ENCODE results near the gene C1orf141.

DNA sequence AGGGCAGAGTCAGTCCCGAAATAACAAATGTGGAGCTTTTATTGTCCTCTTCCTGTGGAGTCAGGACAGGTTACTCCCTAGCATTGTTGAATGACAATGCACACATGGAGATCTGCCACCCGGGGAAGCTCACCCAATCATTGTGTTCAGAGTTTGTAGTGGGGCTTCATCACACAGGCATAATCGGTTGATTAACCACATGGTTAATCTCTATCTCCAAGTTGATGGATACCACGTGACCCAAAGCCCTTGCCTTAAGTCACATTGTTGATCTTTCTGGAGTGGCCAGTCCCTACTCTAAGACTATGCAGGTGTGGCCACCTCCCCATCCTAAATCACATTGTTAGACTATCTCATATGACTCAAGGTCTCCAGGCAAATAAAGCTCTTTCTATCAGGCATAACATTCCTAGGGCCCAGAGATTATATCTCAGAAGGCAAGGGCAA lies 2.6 kb upstream of the C1orf141 start:
- TF ChIP-seq, protein P1, sequence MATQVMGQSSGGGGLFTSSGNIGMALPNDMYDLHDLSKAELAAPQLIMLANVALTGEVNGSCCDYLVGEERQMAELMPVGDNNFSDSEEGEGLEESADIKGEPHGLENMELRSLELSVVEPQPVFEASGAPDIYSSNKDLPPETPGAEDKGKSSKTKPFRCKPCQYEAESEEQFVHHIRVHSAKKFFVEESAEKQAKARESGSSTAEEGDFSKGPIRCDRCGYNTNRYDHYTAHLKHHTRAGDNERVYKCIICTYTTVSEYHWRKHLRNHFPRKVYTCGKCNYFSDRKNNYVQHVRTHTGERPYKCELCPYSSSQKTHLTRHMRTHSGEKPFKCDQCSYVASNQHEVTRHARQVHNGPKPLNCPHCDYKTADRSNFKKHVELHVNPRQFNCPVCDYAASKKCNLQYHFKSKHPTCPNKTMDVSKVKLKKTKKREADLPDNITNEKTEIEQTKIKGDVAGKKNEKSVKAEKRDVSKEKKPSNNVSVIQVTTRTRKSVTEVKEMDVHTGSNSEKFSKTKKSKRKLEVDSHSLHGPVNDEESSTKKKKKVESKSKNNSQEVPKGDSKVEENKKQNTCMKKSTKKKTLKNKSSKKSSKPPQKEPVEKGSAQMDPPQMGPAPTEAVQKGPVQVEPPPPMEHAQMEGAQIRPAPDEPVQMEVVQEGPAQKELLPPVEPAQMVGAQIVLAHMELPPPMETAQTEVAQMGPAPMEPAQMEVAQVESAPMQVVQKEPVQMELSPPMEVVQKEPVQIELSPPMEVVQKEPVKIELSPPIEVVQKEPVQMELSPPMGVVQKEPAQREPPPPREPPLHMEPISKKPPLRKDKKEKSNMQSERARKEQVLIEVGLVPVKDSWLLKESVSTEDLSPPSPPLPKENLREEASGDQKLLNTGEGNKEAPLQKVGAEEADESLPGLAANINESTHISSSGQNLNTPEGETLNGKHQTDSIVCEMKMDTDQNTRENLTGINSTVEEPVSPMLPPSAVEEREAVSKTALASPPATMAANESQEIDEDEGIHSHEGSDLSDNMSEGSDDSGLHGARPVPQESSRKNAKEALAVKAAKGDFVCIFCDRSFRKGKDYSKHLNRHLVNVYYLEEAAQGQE (IDR thresholded peaks at IDR 0.05), result no peak
- no peak for TF ChIP-seq ATF3 (IDR thresholded peaks at IDR 0.05)
- no peak for TF ChIP-seq MAX (IDR thresholded peaks at IDR 0.05)
- TF ChIP-seq TAF1 (conservative IDR thresholded peaks at IDR 0.05), result no peak
- no peak for TF ChIP-seq CTCF (IDR thresholded peaks at IDR 0.05; ENCODE audit: low read depth, low read length, missing input control)

All from liver (tissue), 3 donors.